Ascending aorta (tissue), 2 donors: ENCODE measurements around the gene PLAC9. TPM values are rescaled to one million over a fixed set of nuclear protein-coding genes. Genes with fewer than 3 reads are reported as not detected.
A peak's percentile ranks its signal among the peaks of the same experiment; 100 is the strongest.
"Not testable (repeated sequence)": the region's sequence is repeated elsewhere in the genome, so short reads cannot be mapped to it uniquely, and the experiment has no call there.

Experiments used
- DNase-seq, 2 donors: peaks; one replicate each; pipeline ENCODE4 v3.0.0-alpha.2; 2019; ENCODE audit warnings: low spot score in 2 of 2
- H3K27ac ChIP-seq, 2 donors: fragments of 200-600 bp; sonication (generic); one replicate each; pipeline ENCODE4 v1.5.1; 2016 to 2017; ENCODE audit warnings: mild to moderate bottlenecking in 1 of 2
- H3K27me3 ChIP-seq: fragments of 200-600 bp; sonication (generic); one replicate; pipeline ENCODE4 v1.5.1; 2017
- H3K36me3 ChIP-seq, 2 donors: fragments of 200-600 bp; sonication (generic); one replicate each; pipeline ENCODE4 v1.5.1; 2016
- H3K4me1 ChIP-seq, 2 donors: fragments of 200-600 bp; sonication (generic); one replicate each; pipeline ENCODE4 v1.5.1; 2016 to 2017; ENCODE audit warnings: mild to moderate bottlenecking in 1 of 2
- H3K4me3 ChIP-seq, 2 donors: fragments of 200-600 bp; sonication (generic); one replicate each; pipeline ENCODE4 v1.5.1; 2016 to 2017; ENCODE audit warnings: mild to moderate bottlenecking in 1 of 2
- H3K9me3 ChIP-seq, 2 donors: fragments of 200-600 bp; sonication (generic); one replicate each; pipeline ENCODE4 v1.5.1; 2016
- intact Hi-C: fragments of 100-400 bp; cut with DNase I; formaldehyde crosslinking; loops from one replicate; pipeline ENCODE4 v1.15.1; 2023
- total RNA-seq: library from RNA; depleted of rRNA; stranded (reverse); fragments of >200 nt; gene quantifications from one replicate; pipeline ENCODE4 v1.1.0, GENCODE V29; 2016
- TF ChIP-seq, protein P1 (sequence below), 3 experiments: fragments of 200-600 bp in 2 of 3; fragments of 450-650 bp in 1 of 3; sonication (generic) in 2 of 3; IDR thresholded peaks; one replicate each; pipeline ENCODE4 v1.5.1; 2016 to 2019; ENCODE audit warnings: antibody characterized with exemption in 3 of 3, mild to moderate bottlenecking in 1 of 3, moderate library complexity in 1 of 3

Gene PLAC9, protein sequence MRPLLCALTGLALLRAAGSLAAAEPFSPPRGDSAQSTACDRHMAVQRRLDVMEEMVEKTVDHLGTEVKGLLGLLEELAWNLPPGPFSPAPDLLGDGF
- total RNA-seq = 221 TPM

GRCh38 chr10:80132299-80133139 lies at the start of gene PLAC9:
Gene PLAC9 (plus strand): TSS chr10:80132730. CDS start chr10:80132763, 33 bp downstream.
- intact Hi-C loops = loop anchor here (2.0 kb wide), 1 partner anchor 54 kb away; the partner anchor contains the start of gene TMEM254

DNA sequence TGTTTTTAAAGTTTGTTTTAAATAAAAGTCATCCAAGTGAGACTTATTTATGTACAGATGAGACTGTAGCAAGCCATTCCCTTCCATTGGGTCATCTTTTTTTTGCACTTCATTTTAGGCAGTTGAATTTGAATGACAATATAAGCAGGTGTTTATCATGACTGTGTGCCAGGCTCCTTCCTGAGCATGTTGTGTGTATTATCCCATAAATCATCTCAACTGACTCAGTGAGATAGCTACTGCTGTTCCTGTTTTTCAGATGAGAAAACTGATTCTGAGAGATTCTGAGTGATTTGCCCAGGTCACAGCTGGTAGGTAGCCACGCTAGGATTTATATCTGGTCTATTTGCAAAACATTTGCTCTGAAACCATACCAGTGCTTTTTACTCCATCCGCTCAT lies 42.4 kb upstream of the PLAC9 start:
- Histone ChIP-seq H3K4me1 (no peaks in the 10 kb centered on the region), H3K9me3 (no peaks in the 10 kb centered on the region), H3K36me3 (peaks cover 6 to 10% of the 10 kb centered on the region in 2 donors), H3K27me3 (no peaks in the 10 kb centered on the region), H3K4me3 (no peak overlapping the region), H3K27ac (no peak overlapping the region)
- TF ChIP-seq, protein P1, sequence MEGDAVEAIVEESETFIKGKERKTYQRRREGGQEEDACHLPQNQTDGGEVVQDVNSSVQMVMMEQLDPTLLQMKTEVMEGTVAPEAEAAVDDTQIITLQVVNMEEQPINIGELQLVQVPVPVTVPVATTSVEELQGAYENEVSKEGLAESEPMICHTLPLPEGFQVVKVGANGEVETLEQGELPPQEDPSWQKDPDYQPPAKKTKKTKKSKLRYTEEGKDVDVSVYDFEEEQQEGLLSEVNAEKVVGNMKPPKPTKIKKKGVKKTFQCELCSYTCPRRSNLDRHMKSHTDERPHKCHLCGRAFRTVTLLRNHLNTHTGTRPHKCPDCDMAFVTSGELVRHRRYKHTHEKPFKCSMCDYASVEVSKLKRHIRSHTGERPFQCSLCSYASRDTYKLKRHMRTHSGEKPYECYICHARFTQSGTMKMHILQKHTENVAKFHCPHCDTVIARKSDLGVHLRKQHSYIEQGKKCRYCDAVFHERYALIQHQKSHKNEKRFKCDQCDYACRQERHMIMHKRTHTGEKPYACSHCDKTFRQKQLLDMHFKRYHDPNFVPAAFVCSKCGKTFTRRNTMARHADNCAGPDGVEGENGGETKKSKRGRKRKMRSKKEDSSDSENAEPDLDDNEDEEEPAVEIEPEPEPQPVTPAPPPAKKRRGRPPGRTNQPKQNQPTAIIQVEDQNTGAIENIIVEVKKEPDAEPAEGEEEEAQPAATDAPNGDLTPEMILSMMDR (IDR thresholded peaks at IDR 0.05) = no peak
- intact Hi-C loops = no loop called here
- no peak for DNase-seq

More at GRCh38 chr10:80132299-80133139, at the start of gene PLAC9:
- H3K4me1 ChIP-seq = peaks cover 0 to 15% of the 10 kb centered on the region in 2 donors
- peak within 1 kb of the TSS; percentile 61 to 73 for H3K4me3 ChIP-seq
- no peaks in the 10 kb centered on the region for H3K36me3 ChIP-seq
- no peaks in the 10 kb centered on the region for H3K9me3 ChIP-seq
- DNase-seq = peak in 1 of 2 donors; percentile 77
- TF ChIP-seq, protein P1 (IDR thresholded peaks at IDR 0.05) = no peak
- H3K27ac ChIP-seq = peak within 1 kb of the TSS; percentile 74 to 85
- H3K27me3 ChIP-seq = no peaks in the 10 kb centered on the region

DNA sequence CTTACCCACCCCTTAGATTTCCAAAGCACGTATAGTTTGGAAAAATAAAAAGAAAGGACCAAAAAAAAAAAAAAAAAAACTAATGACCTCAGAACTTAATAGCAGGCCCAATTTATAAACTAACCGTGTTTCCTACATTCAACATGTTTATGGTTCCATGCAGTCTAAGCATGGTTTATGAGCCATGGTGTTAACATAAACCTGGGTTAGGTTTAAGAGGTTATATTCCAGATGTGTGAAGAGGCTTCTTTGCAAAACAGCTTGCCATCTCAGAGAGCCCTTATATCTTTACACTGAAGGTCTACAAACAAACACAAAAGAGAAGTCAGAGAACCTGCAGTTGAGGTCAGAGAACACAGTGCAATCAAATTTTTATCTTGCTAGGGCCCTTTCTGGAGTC lies 38.3 kb upstream of the PLAC9 start:
- no peaks in the 10 kb centered on the region for H3K27me3 ChIP-seq
- intact Hi-C loops = no loop called here
- no peak for DNase-seq
- no peaks in the 10 kb centered on the region for H3K9me3 ChIP-seq
- TF ChIP-seq, protein P1 (IDR thresholded peaks at IDR 0.05) = no peak
- H3K4me3 ChIP-seq = no peak overlapping the region
- no peak overlapping the region for H3K27ac ChIP-seq
- peaks cover 0 to 10% of the 10 kb centered on the region in 2 donors for H3K36me3 ChIP-seq
- H3K4me1 ChIP-seq = no peaks in the 10 kb centered on the region

GRCh38 chr10:80098272-80098671 lies 34.3 kb upstream of the PLAC9 start:
- H3K27ac ChIP-seq, intact Hi-C loops: not testable (repeated sequence)

DNA sequence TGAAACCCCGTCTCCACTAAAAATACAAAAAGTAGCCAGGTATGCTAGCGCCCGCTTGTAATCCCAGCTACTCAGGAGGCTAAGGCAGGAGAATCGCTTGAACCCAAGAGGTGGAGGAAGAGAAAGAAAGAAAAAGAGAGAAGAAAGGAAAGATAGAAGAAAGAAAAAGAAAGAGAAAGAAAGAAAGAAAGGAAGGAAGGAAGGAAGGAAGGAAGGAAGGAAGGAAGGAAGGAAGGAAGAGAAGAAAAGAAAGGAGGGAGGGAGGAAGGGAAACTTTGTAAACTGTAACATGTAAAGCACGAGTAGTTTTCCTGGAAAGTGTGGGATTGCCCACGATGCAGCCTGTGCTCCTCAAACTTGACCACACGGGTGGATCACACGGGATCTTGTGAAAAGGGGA lies 33.2 kb upstream of the PLAC9 start:
- H3K9me3 ChIP-seq, H3K27me3 ChIP-seq, H3K36me3 ChIP-seq, intact Hi-C loops, H3K27ac ChIP-seq, DNase-seq, H3K4me1 ChIP-seq, H3K4me3 ChIP-seq: not testable (repeated sequence)

More at GRCh38 chr10:80098272-80098671, 34.3 kb upstream of the PLAC9 start:
- not testable (repeated sequence) for H3K4me3 ChIP-seq, H3K27me3 ChIP-seq, H3K36me3 ChIP-seq, H3K4me1 ChIP-seq, DNase-seq, H3K9me3 ChIP-seq

DNA sequence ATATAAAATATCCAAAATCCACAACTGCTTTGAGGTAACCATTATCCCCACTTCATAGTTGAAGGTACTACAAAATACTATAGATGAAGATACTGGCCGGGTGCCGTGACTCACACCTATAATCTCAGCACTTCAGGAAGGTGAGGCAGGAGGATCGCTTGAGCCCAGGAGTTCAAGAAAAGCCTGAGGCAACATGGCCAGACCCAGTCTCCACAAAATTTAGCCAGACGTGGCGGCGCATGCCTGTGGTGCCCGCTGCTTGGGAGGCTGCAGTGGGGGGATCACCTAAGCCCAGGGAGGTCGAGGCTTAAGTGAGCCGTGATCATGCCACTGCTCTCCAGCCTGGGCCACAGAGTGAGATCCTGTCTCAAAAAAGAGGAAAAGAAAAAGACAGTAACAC lies 32.4 kb upstream of the PLAC9 start:
- no peaks in the 10 kb centered on the region for H3K36me3 ChIP-seq
- intact Hi-C loops = no loop called here
- no peak overlapping the region for H3K27ac ChIP-seq
- no peaks in the 10 kb centered on the region for H3K9me3 ChIP-seq
- H3K4me3 ChIP-seq = no peak overlapping the region
- peaks cover 0 to 8% of the 10 kb centered on the region in 2 donors for H3K4me1 ChIP-seq
- DNase-seq = no peak
- TF ChIP-seq, protein P1 (IDR thresholded peaks at IDR 0.05) = no peak
- no peaks in the 10 kb centered on the region for H3K27me3 ChIP-seq
